ENCODE results near the gene GATAD2B. TPM values are rescaled to one million over a fixed set of nuclear protein-coding genes. Genes with fewer than 3 reads are reported as not detected.
"Not testable (repeated sequence)": the region's sequence is repeated elsewhere in the genome, so short reads cannot be mapped to it uniquely, and the experiment has no call there.

The GATAD2B gene
- total and polyA plus RNA-seq, 2 donors (not counting 1 experiment from before 2014, with no cell fraction given) = 4.8 to 5.2 TPM

DNA sequence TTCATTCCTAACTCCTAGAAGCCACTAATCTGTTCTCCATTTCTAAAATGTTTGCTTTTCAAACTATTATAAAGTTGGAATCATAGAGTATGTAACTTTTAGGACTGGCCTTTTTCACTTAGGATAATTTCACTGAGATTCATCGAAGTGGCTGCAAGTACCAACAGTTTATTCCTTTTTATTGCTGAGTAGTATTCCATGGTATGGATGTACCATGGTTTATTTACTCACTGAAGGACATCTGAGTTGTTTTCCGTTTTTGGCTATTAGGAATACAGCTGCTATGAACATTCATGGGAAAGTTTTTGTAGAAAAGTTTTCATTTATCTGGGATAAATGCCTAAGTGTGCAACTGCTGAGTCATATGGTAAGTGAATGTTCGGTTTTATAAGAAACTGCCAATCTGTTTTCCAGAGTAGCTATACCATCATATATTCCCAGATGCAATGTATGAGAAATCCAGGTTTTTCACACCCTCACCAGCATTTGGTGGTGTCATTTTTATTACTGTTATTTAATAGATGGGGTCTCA lies 81.2 kb downstream of the GATAD2B start:
- no peak overlapping the region for H2AFZ ChIP-seq (ENCODE audit: low read length)
- no peaks in the 10 kb centered on the region for H3K79me2 ChIP-seq (ENCODE audit: control insufficient read depth, insufficient read depth, low read length)
- no peaks in the 10 kb centered on the region for H3K9me3 ChIP-seq (ENCODE audit: control insufficient read depth, insufficient read depth, low read depth, low read length)
- H3K27ac ChIP-seq (ENCODE audit: insufficient read depth, low read length) = no peak overlapping the region
- no peaks in the 10 kb centered on the region for H3K36me3 ChIP-seq (ENCODE audit: control insufficient read depth, insufficient read depth, low read length)
- no peak for TF ChIP-seq CTCF (conservative IDR thresholded peaks at IDR 0.05 in 1 of 2, IDR thresholded peaks at IDR 0.05 in 1 of 2; ENCODE audit: low read depth in 1 of 2, low read length in 2 of 2)
- no peak for TF ChIP-seq EZH2 (IDR thresholded peaks at IDR 0.05; ENCODE audit: low read length, missing control alignments)
- no peak overlapping the region for H3K9ac ChIP-seq (ENCODE audit: insufficient read depth, low read length)
- DNase-seq (ENCODE audit: low read depth in 2 of 2) = peak; percentile 51 to 62
- H3K4me1 ChIP-seq (ENCODE audit: control insufficient read depth, extremely low read depth, insufficient read depth, low read length) = no peaks in the 10 kb centered on the region
- no peak overlapping the region for H3K4me3 ChIP-seq (replicated peaks in 1 of 4; ENCODE audit: control extremely low read depth in 1 of 4, insufficient read depth in 1 of 4, low read depth in 3 of 4, low read length in 4 of 4)
- no peak overlapping the region for H3K4me2 ChIP-seq (ENCODE audit: extremely low read depth, insufficient read depth, low read length)
- no peaks in the 10 kb centered on the region for H3K27me3 ChIP-seq (ENCODE audit: control insufficient read depth, insufficient read depth, low read length)
- no peaks in the 10 kb centered on the region for H4K20me1 ChIP-seq (ENCODE audit: control insufficient read depth, extremely low read depth, insufficient read depth, low read length)

GRCh38 chr1:153840774-153841173 lies 82.0 kb downstream of the GATAD2B start:
- not testable (repeated sequence) for H4K20me1 ChIP-seq (ENCODE audit: control insufficient read depth, extremely low read depth, insufficient read depth, low read length); H3K27me3 ChIP-seq (ENCODE audit: control insufficient read depth, insufficient read depth, low read length); H3K9ac ChIP-seq (ENCODE audit: insufficient read depth, low read length); H3K4me1 ChIP-seq (ENCODE audit: control insufficient read depth, extremely low read depth, insufficient read depth, low read length); H3K4me3 ChIP-seq (replicated peaks in 1 of 4; ENCODE audit: control extremely low read depth in 1 of 4, insufficient read depth in 1 of 4, low read depth in 3 of 4, low read length in 4 of 4); H3K36me3 ChIP-seq (ENCODE audit: control insufficient read depth, insufficient read depth, low read length); H3K4me2 ChIP-seq (ENCODE audit: extremely low read depth, insufficient read depth, low read length); H3K79me2 ChIP-seq (ENCODE audit: control insufficient read depth, insufficient read depth, low read length); H3K27ac ChIP-seq (ENCODE audit: insufficient read depth, low read length); DNase-seq (ENCODE audit: low read depth in 2 of 2); H3K9me3 ChIP-seq (ENCODE audit: control insufficient read depth, insufficient read depth, low read depth, low read length); H2AFZ ChIP-seq (ENCODE audit: low read length)

DNA sequence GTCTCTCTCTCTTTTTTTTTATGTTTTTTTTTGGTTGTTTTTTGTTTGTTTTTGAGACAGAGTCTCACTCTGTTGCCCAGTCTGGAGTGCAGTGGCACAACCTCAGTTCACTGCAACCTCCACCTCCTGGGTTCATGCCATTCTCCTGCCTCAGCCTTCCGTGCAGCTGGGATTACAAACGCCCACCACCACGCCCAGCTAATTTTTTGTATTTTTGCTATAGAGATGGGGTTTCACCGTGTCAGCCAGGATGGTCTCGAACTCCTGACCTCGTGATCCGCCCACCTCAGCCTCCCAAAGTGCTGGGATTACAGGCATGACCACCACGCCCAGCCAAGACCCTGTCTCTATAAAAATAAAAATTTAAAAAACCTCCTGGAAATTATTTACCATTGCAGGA lies 88.8 kb downstream of the GATAD2B start:
- not testable (repeated sequence) for H4K20me1 ChIP-seq (ENCODE audit: control insufficient read depth, extremely low read depth, insufficient read depth, low read length); DNase-seq (ENCODE audit: low read depth in 2 of 2); H3K4me1 ChIP-seq (ENCODE audit: control insufficient read depth, extremely low read depth, insufficient read depth, low read length); H3K36me3 ChIP-seq (ENCODE audit: control insufficient read depth, insufficient read depth, low read length); H3K27ac ChIP-seq (ENCODE audit: insufficient read depth, low read length); H3K4me3 ChIP-seq (replicated peaks in 1 of 4; ENCODE audit: control extremely low read depth in 1 of 4, insufficient read depth in 1 of 4, low read depth in 3 of 4, low read length in 4 of 4); H3K4me2 ChIP-seq (ENCODE audit: extremely low read depth, insufficient read depth, low read length); H3K27me3 ChIP-seq (ENCODE audit: control insufficient read depth, insufficient read depth, low read length); H3K9ac ChIP-seq (ENCODE audit: insufficient read depth, low read length); H2AFZ ChIP-seq (ENCODE audit: low read length); H3K79me2 ChIP-seq (ENCODE audit: control insufficient read depth, insufficient read depth, low read length); H3K9me3 ChIP-seq (ENCODE audit: control insufficient read depth, insufficient read depth, low read depth, low read length)

DNA sequence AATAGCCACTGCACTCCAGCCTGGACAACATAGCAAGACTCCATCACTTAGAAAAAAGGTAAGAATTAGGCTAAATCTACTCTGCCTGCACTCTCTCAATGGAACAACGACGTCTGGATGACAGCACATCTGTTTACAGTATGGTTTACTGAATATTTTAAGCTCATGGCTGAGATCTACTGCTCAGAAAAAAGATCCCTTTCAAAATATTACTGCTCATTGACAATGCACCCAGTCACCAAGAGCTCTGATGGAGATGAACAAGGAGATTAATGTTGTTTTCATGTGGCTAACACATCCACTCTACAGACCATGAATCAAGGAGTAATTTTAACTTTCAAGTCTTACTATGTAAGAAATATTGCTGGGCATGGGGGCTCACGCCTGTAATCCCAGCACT lies 89.6 kb downstream of the GATAD2B start:
- no peaks in the 10 kb centered on the region for H3K4me1 ChIP-seq (ENCODE audit: control insufficient read depth, extremely low read depth, insufficient read depth, low read length)
- no peak for TF ChIP-seq EZH2 (IDR thresholded peaks at IDR 0.05; ENCODE audit: low read length, missing control alignments)
- no peak for TF ChIP-seq CTCF (conservative IDR thresholded peaks at IDR 0.05 in 1 of 2, IDR thresholded peaks at IDR 0.05 in 1 of 2; ENCODE audit: low read depth in 1 of 2, low read length in 2 of 2)
- no peaks in the 10 kb centered on the region for H3K79me2 ChIP-seq (ENCODE audit: control insufficient read depth, insufficient read depth, low read length)
- no peak overlapping the region for H3K4me3 ChIP-seq (replicated peaks in 1 of 4; ENCODE audit: control extremely low read depth in 1 of 4, insufficient read depth in 1 of 4, low read depth in 3 of 4, low read length in 4 of 4)
- H3K27ac ChIP-seq (ENCODE audit: insufficient read depth, low read length) = no peak overlapping the region
- H2AFZ ChIP-seq (ENCODE audit: low read length) = no peak overlapping the region
- no peak for DNase-seq (ENCODE audit: low read depth in 2 of 2)
- H3K27me3 ChIP-seq (ENCODE audit: control insufficient read depth, insufficient read depth, low read length) = no peaks in the 10 kb centered on the region
- no peaks in the 10 kb centered on the region for H3K9me3 ChIP-seq (ENCODE audit: control insufficient read depth, insufficient read depth, low read depth, low read length)
- H3K4me2 ChIP-seq (ENCODE audit: extremely low read depth, insufficient read depth, low read length) = no peak overlapping the region
- H3K9ac ChIP-seq (ENCODE audit: insufficient read depth, low read length) = no peak overlapping the region
- peaks cover under 1% of the 10 kb centered on the region for H3K36me3 ChIP-seq (ENCODE audit: control insufficient read depth, insufficient read depth, low read length)
- H4K20me1 ChIP-seq (ENCODE audit: control insufficient read depth, extremely low read depth, insufficient read depth, low read length) = no peaks in the 10 kb centered on the region

All from fibroblast of lung (primary cell).